ENCODE results near the gene GDPD1. TPM values are rescaled to one million over a fixed set of nuclear protein-coding genes. Genes with fewer than 3 reads are reported as not detected.

GDPD1 gene
- total and polyA plus RNA-seq, 9 of the 15 experiments (the other 6 are each of a cell fraction or from before 2014, with no cell fraction given): 5.7 to 15.2 (median 9.3) TPM

- TF ChIP-seq NR3C1 (CRISPR knock-in tag; IDR thresholded peaks at IDR 0.05): no peak
- TF ChIP-seq EHMT2 (IDR thresholded peaks at IDR 0.05): no peak
- TF ChIP-seq DIDO1 (tag; IDR thresholded peaks at IDR 0.05; ENCODE audit: low read depth): 0 out of 2 replicates have a peak, but pooled peaks have one; percentile 29
- TF ChIP-seq ZNF134 (CRISPR knock-in tag; conservative IDR thresholded peaks at IDR 0.05): no peak
- no peak for TF ChIP-seq MECOM (CRISPR knock-in tag; IDR thresholded peaks at IDR 0.05)
- TF ChIP-seq RUNX1 (IDR thresholded peaks at IDR 0.05; ENCODE audit: low read depth): no peak
- TF ChIP-seq CHD7 (IDR thresholded peaks at IDR 0.05; ENCODE audit: low read depth, low read length): no peak
- no peak for TF ChIP-seq FOXA3 (CRISPR knock-in tag; conservative IDR thresholded peaks at IDR 0.05 in 1 of 2, IDR thresholded peaks at IDR 0.05 in 1 of 2)
- TF ChIP-seq ZKSCAN1 (IDR thresholded peaks at IDR 0.05; ENCODE audit: low read depth, low read length): no peak
- no peak; a peak in 1 of 4 replicates for TF ChIP-seq HDAC1 (IDR thresholded peaks at IDR 0.05)
- 0 out of 2 replicates have a peak, but pooled peaks have one; percentile 13 for TF ChIP-seq FOXK1 (CRISPR knock-in tag; IDR thresholded peaks at IDR 0.05; ENCODE audit: borderline replicate concordance)
- no peak for TF ChIP-seq MAFG (tag; conservative IDR thresholded peaks at IDR 0.05)
- TF ChIP-seq ARID1B (IDR thresholded peaks at IDR 0.05): peak; percentile 39
- no peak for TF ChIP-seq CBFA2T3 (IDR thresholded peaks at IDR 0.05)
- TF ChIP-seq MXI1 (IDR thresholded peaks at IDR 0.05; ENCODE audit: low read depth, low read length): no peak
Measured at GRCh38 chr17:59220328-59221158, at the start of gene GDPD1 (continued).

Measured in K562 (cell line).